GM20431 (cell line): Measurements from ENCODE around the gene SOX18.
"Not testable (repeated sequence)": the region's sequence is repeated elsewhere in the genome, so short reads cannot be mapped to it uniquely, and the experiment has no call there.

ENCODE experiments used
- in situ Hi-C: fragments of 300-500 bp; cut with MseI, MboI; formaldehyde crosslinking; loops from one replicate; pipeline ENCODE4 v1.15.0; 2020; ENCODE audit warnings: low sequenced_read_pairs; ENCODE audit not compliant: unreplicated experiment

SOX18 gene

GRCh38 chr20:64025826-64026412, 23.5 kb downstream of the SOX18 start:
- in situ Hi-C loops: no loop called here

- in situ Hi-C loops: no loop called here
These were observed 24.2 kb downstream of the SOX18 start for GRCh38 chr20:64025101-64025825.

GRCh38 chr20:64024141-64024990, 25.1 kb downstream of the SOX18 start:
- in situ Hi-C loops: no loop called here

GRCh38 chr20:64023361-64024140, 25.9 kb downstream of the SOX18 start:
- in situ Hi-C loops: no loop called here

- in situ Hi-C loops: no loop called here
These were observed 26.6 kb downstream of the SOX18 start for GRCh38 chr20:64022671-64023360.

GRCh38 chr20:64021124-64021975, 28.1 kb downstream of the SOX18 start:
- in situ Hi-C loops: no loop called here

GRCh38 chr20:64015635-64016034, 33.8 kb downstream of the SOX18 start:
- in situ Hi-C loops: no loop called here

- in situ Hi-C loops: not testable (repeated sequence)
These were observed 36.9 kb downstream of the SOX18 start for GRCh38 chr20:64012385-64013154.

GRCh38 chr20:64011366-64011779, 38.1 kb downstream of the SOX18 start:
- in situ Hi-C loops: no loop called here

GRCh38 chr20:64010711-64011237, 38.7 kb downstream of the SOX18 start:
- in situ Hi-C loops: no loop called here

- in situ Hi-C loops: no loop called here
These were observed 39.5 kb downstream of the SOX18 start for GRCh38 chr20:64009811-64010387.

GRCh38 chr20:64006902-64007301, 42.5 kb downstream of the SOX18 start:
- in situ Hi-C loops: no loop called here

- in situ Hi-C loops: no loop called here
These were observed 42.9 kb downstream of the SOX18 start for GRCh38 chr20:64006490-64006889.

- in situ Hi-C loops: no loop called here
These were observed 44.0 kb downstream of the SOX18 start for GRCh38 chr20:64005394-64005793.

GRCh38 chr20:64003960-64004725, 45.3 kb downstream of the SOX18 start:
- in situ Hi-C loops: no loop called here

- in situ Hi-C loops: no loop called here
These were observed 47.8 kb downstream of the SOX18 start for GRCh38 chr20:64001607-64002011.

- in situ Hi-C loops: no loop called here
These were observed 48.5 kb downstream of the SOX18 start for GRCh38 chr20:64000906-64001305.
